SK-N-SH (cell line): ENCODE data around the gene CDH4.

ENCODE experiments used
- CHD2 ChIP-seq: fragments of 150-350 bp; IDR thresholded peaks from 2 replicates; pipeline ENCODE4 v1.6.1; 2018; ENCODE audit warnings: low read length; ENCODE audit not compliant: partially characterized antibody
- CTCF ChIP-seq: fragments of 200-600 bp; sonication (generic); IDR thresholded peaks from 2 replicates; pipeline ENCODE4 v1.6.1; 2017; ENCODE audit warnings: antibody characterized with exemption, mild to moderate bottlenecking, moderate library complexity
- ELF1 ChIP-seq: IDR thresholded peaks from 2 replicates; pipeline ENCODE4 v1.4.0; 2012
- EP300 ChIP-seq, 2 experiments: IDR thresholded peaks; 2 replicates each; pipeline versions ENCODE4 v1.4.0 to v1.6.1; 2012; ENCODE audit warnings: borderline replicate concordance in 1 of 2, low read depth in 1 of 2, low read length in 1 of 2
- FOXJ3 ChIP-seq: sonication (generic); formaldehyde crosslinking; IDR thresholded peaks from 2 replicates; pipeline ENCODE4 v1.5.1; 2020; ENCODE audit warnings: mild to moderate bottlenecking, missing genetic modification reagents
- JUND ChIP-seq: IDR thresholded peaks from 2 replicates; pipeline ENCODE4 v1.4.0; 2012
- POLR2AphosphoS5 ChIP-seq: IDR thresholded peaks from 2 replicates; pipeline ENCODE4 v1.6.1; 2012; ENCODE audit warnings: low read depth, low read length
- RCOR1 ChIP-seq: fragments of 150-350 bp; IDR thresholded peaks from 2 replicates; pipeline ENCODE4 v1.6.1; 2017; ENCODE audit warnings: antibody characterized with exemption, low read length
- RFX5 ChIP-seq: IDR thresholded peaks from 2 replicates; pipeline ENCODE4 v1.6.1; 2012; ENCODE audit warnings: mild to moderate bottlenecking, improper control_type of control experiment, low read length
- RXRA ChIP-seq: IDR thresholded peaks from 2 replicates; pipeline ENCODE4 v1.4.0; 2012; ENCODE audit warnings: low read depth, mild to moderate bottlenecking, borderline replicate concordance
- SIN3A ChIP-seq: IDR thresholded peaks from 2 replicates; pipeline ENCODE4 v1.6.1; 2012; ENCODE audit warnings: low read depth, mild to moderate bottlenecking, low read length, moderate library complexity, borderline replicate concordance
- SMC3 ChIP-seq: IDR thresholded peaks from 2 replicates; pipeline ENCODE4 v1.6.1; 2012; ENCODE audit warnings: low read depth, low read length, improper control_type of control experiment
- TF ChIP-seq, protein P1 (sequence below): IDR thresholded peaks from 2 replicates; pipeline ENCODE4 v1.6.1; 2012; ENCODE audit warnings: mild to moderate bottlenecking, low read depth, low read length, moderate library complexity
- TF ChIP-seq, protein P2 (sequence below): IDR thresholded peaks from 2 replicates; pipeline ENCODE4 v1.4.0; 2012; ENCODE audit warnings: low read depth

DNA sequence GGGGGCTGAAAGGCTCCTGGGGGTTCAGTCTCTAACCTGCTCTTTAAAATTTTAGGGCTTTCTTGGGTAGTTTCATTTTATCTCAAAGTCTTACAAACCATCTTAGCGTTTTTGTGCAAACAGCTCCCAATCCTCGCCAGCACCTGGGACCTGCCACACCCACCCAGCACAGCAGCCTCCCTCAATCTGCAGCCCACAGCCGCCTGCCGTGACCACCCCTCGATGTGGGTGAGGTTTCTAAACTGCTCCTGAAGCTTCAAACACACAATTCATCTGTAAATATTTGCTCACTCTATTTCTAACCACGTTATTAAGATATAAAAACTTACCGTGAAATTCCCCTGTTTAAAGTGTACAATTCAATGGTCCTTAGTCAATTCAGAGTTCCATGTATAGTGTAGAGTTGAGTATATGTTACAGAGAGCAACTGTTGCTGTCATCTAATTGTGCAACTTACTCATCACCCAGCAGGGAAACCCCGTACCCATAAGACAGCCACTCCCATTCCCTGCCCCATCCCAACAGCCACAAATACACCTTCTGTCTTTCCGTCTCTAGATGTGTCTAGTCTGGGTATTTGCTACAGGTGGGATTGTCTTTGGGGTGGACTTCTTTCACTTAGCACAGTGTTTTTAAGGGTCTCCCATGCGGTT, 432.6 kb downstream of the CDH4 start:
- TF ChIP-seq, protein P1, sequence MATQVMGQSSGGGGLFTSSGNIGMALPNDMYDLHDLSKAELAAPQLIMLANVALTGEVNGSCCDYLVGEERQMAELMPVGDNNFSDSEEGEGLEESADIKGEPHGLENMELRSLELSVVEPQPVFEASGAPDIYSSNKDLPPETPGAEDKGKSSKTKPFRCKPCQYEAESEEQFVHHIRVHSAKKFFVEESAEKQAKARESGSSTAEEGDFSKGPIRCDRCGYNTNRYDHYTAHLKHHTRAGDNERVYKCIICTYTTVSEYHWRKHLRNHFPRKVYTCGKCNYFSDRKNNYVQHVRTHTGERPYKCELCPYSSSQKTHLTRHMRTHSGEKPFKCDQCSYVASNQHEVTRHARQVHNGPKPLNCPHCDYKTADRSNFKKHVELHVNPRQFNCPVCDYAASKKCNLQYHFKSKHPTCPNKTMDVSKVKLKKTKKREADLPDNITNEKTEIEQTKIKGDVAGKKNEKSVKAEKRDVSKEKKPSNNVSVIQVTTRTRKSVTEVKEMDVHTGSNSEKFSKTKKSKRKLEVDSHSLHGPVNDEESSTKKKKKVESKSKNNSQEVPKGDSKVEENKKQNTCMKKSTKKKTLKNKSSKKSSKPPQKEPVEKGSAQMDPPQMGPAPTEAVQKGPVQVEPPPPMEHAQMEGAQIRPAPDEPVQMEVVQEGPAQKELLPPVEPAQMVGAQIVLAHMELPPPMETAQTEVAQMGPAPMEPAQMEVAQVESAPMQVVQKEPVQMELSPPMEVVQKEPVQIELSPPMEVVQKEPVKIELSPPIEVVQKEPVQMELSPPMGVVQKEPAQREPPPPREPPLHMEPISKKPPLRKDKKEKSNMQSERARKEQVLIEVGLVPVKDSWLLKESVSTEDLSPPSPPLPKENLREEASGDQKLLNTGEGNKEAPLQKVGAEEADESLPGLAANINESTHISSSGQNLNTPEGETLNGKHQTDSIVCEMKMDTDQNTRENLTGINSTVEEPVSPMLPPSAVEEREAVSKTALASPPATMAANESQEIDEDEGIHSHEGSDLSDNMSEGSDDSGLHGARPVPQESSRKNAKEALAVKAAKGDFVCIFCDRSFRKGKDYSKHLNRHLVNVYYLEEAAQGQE = no peak
- no peak for TF ChIP-seq POLR2AphosphoS5
- TF ChIP-seq CTCF = no peak
- TF ChIP-seq EP300 (IDR thresholded peaks at IDR 0.05; ENCODE audit: borderline replicate concordance in 1 of 2, low read depth in 1 of 2, low read length in 1 of 2) = no peak
- TF ChIP-seq RCOR1 = no peak
- no peak for TF ChIP-seq ELF1
- no peak for TF ChIP-seq JUND
- TF ChIP-seq CHD2 = no peak
- TF ChIP-seq FOXJ3 (CRISPR knock-in tag) = no peak
- TF ChIP-seq SIN3A = no peak
- TF ChIP-seq RFX5 = no peak
- TF ChIP-seq RXRA = no peak
- TF ChIP-seq, protein P2, sequence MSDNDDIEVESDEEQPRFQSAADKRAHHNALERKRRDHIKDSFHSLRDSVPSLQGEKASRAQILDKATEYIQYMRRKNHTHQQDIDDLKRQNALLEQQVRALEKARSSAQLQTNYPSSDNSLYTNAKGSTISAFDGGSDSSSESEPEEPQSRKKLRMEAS = no peak
- TF ChIP-seq SMC3 = no peak
